Ascending aorta (tissue), 2 donors: Measurements from ENCODE around the gene NDUFS6. TPM values are rescaled to one million over a fixed set of nuclear protein-coding genes. Genes with fewer than 3 reads are reported as not detected.

Experiments used
- DNase-seq, 2 donors: peaks; one replicate each; pipeline ENCODE4 v3.0.0-alpha.2; 2019; ENCODE audit warnings: low spot score in 2 of 2
- H3K27ac ChIP-seq, 2 donors: fragments of 200-600 bp; sonication (generic); one replicate each; pipeline ENCODE4 v1.5.1; 2016 to 2017; ENCODE audit warnings: mild to moderate bottlenecking in 1 of 2
- H3K27me3 ChIP-seq: fragments of 200-600 bp; sonication (generic); one replicate; pipeline ENCODE4 v1.5.1; 2017
- H3K36me3 ChIP-seq, 2 donors: fragments of 200-600 bp; sonication (generic); one replicate each; pipeline ENCODE4 v1.5.1; 2016
- H3K4me1 ChIP-seq, 2 donors: fragments of 200-600 bp; sonication (generic); one replicate each; pipeline ENCODE4 v1.5.1; 2016 to 2017; ENCODE audit warnings: mild to moderate bottlenecking in 1 of 2
- H3K4me3 ChIP-seq, 2 donors: fragments of 200-600 bp; sonication (generic); one replicate each; pipeline ENCODE4 v1.5.1; 2016 to 2017; ENCODE audit warnings: mild to moderate bottlenecking in 1 of 2
- H3K9me3 ChIP-seq, 2 donors: fragments of 200-600 bp; sonication (generic); one replicate each; pipeline ENCODE4 v1.5.1; 2016
- CTCF ChIP-seq, 3 experiments: fragments of 200-600 bp in 2 of 3; fragments of 450-650 bp in 1 of 3; sonication (generic) in 2 of 3; IDR thresholded peaks; one replicate each; pipeline ENCODE4 v1.5.1; 2016 to 2019; ENCODE audit warnings: antibody characterized with exemption in 3 of 3, mild to moderate bottlenecking in 1 of 3, moderate library complexity in 1 of 3
- intact Hi-C: fragments of 100-400 bp; cut with DNase I; formaldehyde crosslinking; loops from one replicate; pipeline ENCODE4 v1.15.1; 2023
- total RNA-seq: library from RNA; depleted of rRNA; stranded (reverse); fragments of >200 nt; gene quantifications from one replicate; pipeline ENCODE4 v1.1.0, GENCODE V29; 2016

The NDUFS6 gene
- total RNA-seq, 1 donor from 2014 or later, result 29.8 TPM

DNA sequence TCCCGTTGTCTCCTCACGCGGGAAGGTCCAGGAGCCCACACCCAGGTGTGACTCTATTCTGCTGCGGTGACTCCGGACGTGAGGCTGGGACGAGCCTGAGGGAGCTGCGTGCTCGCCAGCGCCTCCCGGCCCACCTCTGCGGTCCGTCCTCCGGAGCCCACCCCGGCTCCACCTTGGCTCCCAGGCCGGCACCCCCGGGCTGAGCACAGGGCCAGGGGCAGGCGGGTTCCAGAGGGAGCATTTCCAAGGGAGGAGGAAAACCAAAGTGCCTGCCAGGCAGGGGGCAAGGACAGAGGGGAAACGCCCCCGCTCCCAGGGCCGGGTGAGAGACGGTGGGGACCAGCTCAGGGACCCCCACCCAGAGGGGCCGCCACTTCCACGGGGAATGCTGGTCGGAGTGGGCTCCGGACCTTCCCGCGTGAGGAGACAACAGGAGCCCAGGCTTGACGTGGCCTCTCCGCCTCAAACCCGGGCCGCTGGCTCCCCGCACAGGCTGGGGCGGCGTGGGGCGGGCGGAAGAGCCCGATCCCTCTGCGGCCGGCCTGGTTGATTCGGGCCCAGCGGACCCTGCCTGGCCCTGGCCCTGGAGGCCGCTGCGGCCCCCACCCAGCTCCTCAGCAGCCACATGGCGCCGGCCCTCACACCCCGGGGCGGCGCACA, 55.5 kb downstream of the NDUFS6 start:
- no peak for DNase-seq
- H3K9me3 ChIP-seq, result no peaks in the 10 kb centered on the region
- no peak for TF ChIP-seq CTCF (IDR thresholded peaks at IDR 0.05)
- H3K27me3 ChIP-seq, result peaks cover 5% of the 10 kb centered on the region
- intact Hi-C loops, result no loop called here
- peak overlapping the region in 1 of 2 donors; percentile 52 for H3K4me3 ChIP-seq
- no peaks in the 10 kb centered on the region for H3K4me1 ChIP-seq
- no peaks in the 10 kb centered on the region for H3K36me3 ChIP-seq
- no peak overlapping the region for H3K27ac ChIP-seq

- TF ChIP-seq CTCF (IDR thresholded peaks at IDR 0.05), result no peak
- H3K4me1 ChIP-seq, result no peaks in the 10 kb centered on the region
- peaks cover 5% of the 10 kb centered on the region for H3K27me3 ChIP-seq
- peak overlapping the region in 1 of 2 donors; percentile 52 for H3K4me3 ChIP-seq
- H3K27ac ChIP-seq, result no peak overlapping the region
- H3K36me3 ChIP-seq, result no peaks in the 10 kb centered on the region
- intact Hi-C loops, result no loop called here
- DNase-seq, result no peak
- no peaks in the 10 kb centered on the region for H3K9me3 ChIP-seq
Measured at GRCh38 chr5:1857256-1857600, 56.0 kb downstream of the NDUFS6 start.

GRCh38 chr5:1858436-1858835, 57.2 kb downstream of the NDUFS6 start:
- DNase-seq, result no peak
- H3K4me1 ChIP-seq, result no peaks in the 10 kb centered on the region
- TF ChIP-seq CTCF (IDR thresholded peaks at IDR 0.05), result no peak
- peaks cover 5% of the 10 kb centered on the region for H3K27me3 ChIP-seq
- no peak overlapping the region for H3K4me3 ChIP-seq
- no peaks in the 10 kb centered on the region for H3K36me3 ChIP-seq
- no peaks in the 10 kb centered on the region for H3K9me3 ChIP-seq
- H3K27ac ChIP-seq, result no peak overlapping the region
- intact Hi-C loops, result no loop called here

GRCh38 chr5:1859099-1859498, 57.9 kb downstream of the NDUFS6 start:
- no peak for DNase-seq
- TF ChIP-seq CTCF (IDR thresholded peaks at IDR 0.05), result no peak
- Histone ChIP-seq H3K36me3 (no peaks in the 10 kb centered on the region), H3K27ac (no peak overlapping the region), H3K27me3 (peaks cover 5% of the 10 kb centered on the region), H3K4me3 (no peak overlapping the region), H3K4me1 (no peaks in the 10 kb centered on the region), H3K9me3 (no peaks in the 10 kb centered on the region)
- intact Hi-C loops, result no loop called here

DNA sequence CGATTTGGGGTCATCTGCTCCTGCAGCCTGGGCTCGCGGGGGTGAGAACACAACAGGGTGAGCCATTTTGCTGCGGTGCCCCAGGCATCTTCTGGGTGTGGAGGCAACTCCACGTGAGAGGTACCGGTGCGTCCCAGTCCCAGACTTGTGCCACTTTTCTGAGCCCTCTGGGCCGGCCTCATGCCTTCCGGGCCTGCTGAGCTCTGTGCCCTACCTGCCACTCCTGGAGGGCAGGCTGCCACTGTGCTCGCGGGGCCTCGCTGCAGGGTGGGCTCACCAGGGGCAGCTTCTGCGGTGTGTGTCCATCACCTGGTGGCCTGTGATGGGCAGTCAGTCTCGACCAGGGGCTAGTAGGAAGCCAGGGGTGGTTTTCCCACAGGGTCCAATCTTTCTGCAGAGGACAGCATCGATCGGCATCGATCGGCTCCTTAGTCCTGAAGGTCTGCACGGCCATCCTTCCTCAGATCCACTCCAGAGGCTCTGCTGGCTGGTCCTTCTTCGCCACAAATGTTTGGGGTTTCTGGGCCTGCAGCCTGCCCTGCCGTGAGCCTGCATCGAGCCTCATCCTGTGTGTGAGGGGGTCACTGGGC, 58.9 kb downstream of the NDUFS6 start:
- TF ChIP-seq CTCF (IDR thresholded peaks at IDR 0.05), result no peak
- H3K27ac ChIP-seq, result no peak overlapping the region
- intact Hi-C loops, result no loop called here
- DNase-seq, result no peak
- H3K9me3 ChIP-seq, result no peaks in the 10 kb centered on the region
- no peaks in the 10 kb centered on the region for H3K36me3 ChIP-seq
- no peak overlapping the region for H3K4me3 ChIP-seq
- peaks cover 5% of the 10 kb centered on the region for H3K27me3 ChIP-seq
- H3K4me1 ChIP-seq, result no peaks in the 10 kb centered on the region
